Progenitor cell of endocrine pancreas (in vitro differentiated cells): ENCODE data around the gene ARRB2. TPM values are rescaled to one million over a fixed set of nuclear protein-coding genes. Genes with fewer than 3 reads are reported as not detected.
A peak's percentile ranks its signal among the peaks of the same experiment; 100 is the strongest.
"Not testable (repeated sequence)": the region's sequence is repeated elsewhere in the genome, so short reads cannot be mapped to it uniquely, and the experiment has no call there.

Experiments
- DNase-seq: peaks from one replicate; pipeline ENCODE4 v3.0.0; 2021; ENCODE audit warnings: low spot score; ENCODE audit not compliant: unreplicated experiment
- H3K27ac Mint-ChIP-seq: 2 replicates; pipeline ENCODE4 v1.8.0; 2021; ENCODE audit warnings: mild to moderate bottlenecking, moderate library complexity, mixed read lengths
- H3K27me3 Mint-ChIP-seq: 2 replicates; pipeline ENCODE4 v1.8.0; 2021; ENCODE audit warnings: mixed read lengths
- H3K36me3 Mint-ChIP-seq: 2 replicates; pipeline ENCODE4 v1.8.0; 2022; ENCODE audit warnings: mixed read lengths; ENCODE audit not compliant: insufficient read depth
- H3K4me1 Mint-ChIP-seq: 2 replicates; pipeline ENCODE4 v1.8.0; 2021; ENCODE audit warnings: low read depth, mixed read lengths
- H3K4me3 Mint-ChIP-seq: 2 replicates; pipeline ENCODE4 v1.8.0; 2021; ENCODE audit warnings: low read depth, mild to moderate bottlenecking, moderate library complexity, mixed read lengths
- H3K9me3 Mint-ChIP-seq: 2 replicates; pipeline ENCODE4 v1.8.0; 2021; ENCODE audit warnings: low read depth, mixed read lengths
- CTCF ChIP-seq: fragments of 200-600 bp; sonication (generic); IDR thresholded peaks from one replicate; pipeline ENCODE4 v1.5.0; 2021; ENCODE audit warnings: antibody characterized with exemption, mild to moderate bottlenecking; ENCODE audit not compliant: unreplicated experiment
- total RNA-seq: library from RNA; stranded (reverse); gene quantifications from 2 replicates; pipeline ENCODE4 v1.2.1, GENCODE V29; 2021

Gene ARRB2
- total RNA-seq, 1 donor from 2014 or later, result 52.6 TPM

DNA sequence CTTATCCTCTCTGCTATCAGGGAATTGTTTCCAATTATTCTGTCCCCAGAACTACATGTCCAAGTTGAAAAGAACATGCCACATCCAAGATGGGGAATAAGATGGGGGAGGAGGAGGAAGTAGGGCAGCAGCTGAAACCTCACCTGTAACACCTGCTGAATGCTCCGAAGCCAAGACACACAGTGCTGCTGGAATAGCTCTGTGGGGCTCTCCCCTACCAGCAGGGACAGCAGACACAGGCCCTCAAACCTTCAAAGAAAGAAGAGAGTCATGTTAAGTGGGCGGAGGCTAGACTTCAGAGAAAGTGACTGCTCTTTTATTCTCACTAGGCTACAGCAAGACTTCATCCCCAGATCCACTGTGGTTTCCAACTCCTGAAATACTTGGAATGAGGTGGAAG is 19.7 kb upstream of the ARRB2 start:
- no peak overlapping the region for H3K4me3 Mint-ChIP-seq
- no peaks in the 10 kb centered on the region for H3K4me1 Mint-ChIP-seq
- H3K27me3 Mint-ChIP-seq, result no peaks in the 10 kb centered on the region
- H3K9me3 Mint-ChIP-seq, result peaks cover 17% of the 10 kb centered on the region
- no peak for DNase-seq
- H3K36me3 Mint-ChIP-seq, result peaks cover 38% of the 10 kb centered on the region
- no peak for TF ChIP-seq CTCF
- peak overlapping the region; percentile 38 for H3K27ac Mint-ChIP-seq

DNA sequence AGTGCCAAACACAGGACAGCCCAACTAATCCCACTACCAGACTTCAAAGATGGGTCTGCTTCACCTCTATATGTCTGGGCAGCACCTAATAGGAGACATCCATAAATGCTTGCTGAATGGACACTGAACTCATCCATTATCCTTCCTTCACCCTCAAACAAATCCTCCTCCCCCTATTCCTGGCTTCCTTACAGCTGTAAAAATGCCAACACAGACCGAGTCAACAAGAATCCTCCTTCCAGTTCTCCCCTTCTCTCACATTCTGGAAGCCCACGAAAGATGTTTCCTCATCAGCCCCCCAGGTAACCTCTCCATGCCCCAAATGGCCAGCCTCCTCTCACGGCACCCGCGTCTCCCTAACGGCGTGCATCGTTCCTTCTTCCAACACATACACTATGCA is 18.7 kb upstream of the ARRB2 start:
- H3K36me3 Mint-ChIP-seq, result peaks cover 38% of the 10 kb centered on the region
- peak overlapping the region; percentile 54 for H3K27ac Mint-ChIP-seq
- DNase-seq, result no peak
- no peaks in the 10 kb centered on the region for H3K4me1 Mint-ChIP-seq
- TF ChIP-seq CTCF, result no peak
- no peaks in the 10 kb centered on the region for H3K27me3 Mint-ChIP-seq
- H3K9me3 Mint-ChIP-seq, result peaks cover 17% of the 10 kb centered on the region
- no peak overlapping the region for H3K4me3 Mint-ChIP-seq

GRCh38 chr17:4693416-4693815 is 17.0 kb upstream of the ARRB2 start:
- no peak overlapping the region for H3K4me3 Mint-ChIP-seq
- DNase-seq, result no peak
- TF ChIP-seq CTCF, result no peak
- H3K36me3 Mint-ChIP-seq, result peaks cover 30% of the 10 kb centered on the region
- no peaks in the 10 kb centered on the region for H3K4me1 Mint-ChIP-seq
- peaks cover 11% of the 10 kb centered on the region for H3K9me3 Mint-ChIP-seq
- no peaks in the 10 kb centered on the region for H3K27me3 Mint-ChIP-seq
- no peak overlapping the region for H3K27ac Mint-ChIP-seq

DNA sequence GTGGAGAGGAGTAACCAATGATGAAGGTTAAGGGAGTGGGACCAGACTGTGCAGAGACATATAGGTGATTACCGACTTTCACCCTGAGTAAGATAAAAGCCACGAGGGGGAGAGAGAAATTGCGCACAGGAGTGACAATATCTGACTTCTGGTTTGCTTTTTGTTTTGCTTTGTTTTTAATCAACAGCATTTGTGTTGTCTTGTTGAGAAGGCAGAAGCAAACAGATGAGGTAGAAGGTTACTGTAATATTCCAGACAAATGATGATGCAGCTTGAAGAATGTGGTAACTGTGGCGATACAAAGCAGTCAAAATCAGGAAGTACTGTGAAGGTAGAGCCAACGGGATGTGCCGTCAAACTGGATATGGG is 14.0 kb upstream of the ARRB2 start:
- Mint-ChIP-seq H3K27ac (no peak overlapping the region), H3K36me3 (peaks cover 7% of the 10 kb centered on the region), H3K27me3 (no peaks in the 10 kb centered on the region), H3K9me3 (no peaks in the 10 kb centered on the region), H3K4me3 (no peak overlapping the region), H3K4me1 (no peaks in the 10 kb centered on the region)
- TF ChIP-seq CTCF, result no peak
- DNase-seq, result no peak

- peaks cover 17% of the 10 kb centered on the region for H3K4me1 Mint-ChIP-seq
Observed at GRCh38 chr17:4699401-4700056, 10.9 kb upstream of the ARRB2 start.

DNA sequence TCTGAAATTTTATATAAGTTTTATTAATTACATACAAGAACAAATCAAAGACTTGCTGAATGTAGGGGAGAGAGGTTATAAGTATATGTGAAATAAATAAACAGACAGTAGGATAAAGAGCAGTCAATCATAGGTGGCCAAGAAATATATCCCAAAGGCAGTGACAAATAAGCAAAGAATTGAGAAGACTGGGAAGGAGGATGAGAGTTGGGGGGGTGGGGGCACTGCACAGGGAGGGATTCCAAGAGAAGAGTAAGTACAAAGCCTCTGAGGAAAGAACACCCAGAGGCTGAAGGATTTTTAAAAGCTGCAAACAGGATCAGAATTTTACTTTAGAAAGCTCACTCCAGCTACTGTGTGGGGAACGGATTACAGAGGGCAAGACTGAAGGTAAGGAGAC is 9.3 kb upstream of the ARRB2 start:
- H3K4me1 Mint-ChIP-seq, result peaks cover 17% of the 10 kb centered on the region
- H3K27me3 Mint-ChIP-seq, result no peaks in the 10 kb centered on the region
- H3K9me3 Mint-ChIP-seq, result no peaks in the 10 kb centered on the region
- no peak overlapping the region for H3K4me3 Mint-ChIP-seq
- DNase-seq, result no peak
- peaks cover 6% of the 10 kb centered on the region for H3K36me3 Mint-ChIP-seq
- no peak overlapping the region for H3K27ac Mint-ChIP-seq
- TF ChIP-seq CTCF, result no peak

More at GRCh38 chr17:4699401-4700056, 10.9 kb upstream of the ARRB2 start:
- H3K36me3 Mint-ChIP-seq, H3K4me3 Mint-ChIP-seq, H3K9me3 Mint-ChIP-seq, H3K27me3 Mint-ChIP-seq, DNase-seq: not testable (repeated sequence)
- H3K27ac Mint-ChIP-seq, result peak overlapping the region; percentile 33
